ENCODE data around the gene PDGFC. TPM values are rescaled to one million over a fixed set of nuclear protein-coding genes. Genes with fewer than 3 reads are reported as not detected.

PDGFC gene
- total RNA-seq, 4 donors from 2014 or later, result 29.0 to 47.8 (median 38.1) TPM

GRCh38 chr4:156784970-156785369, 186.6 kb downstream of the PDGFC start:
- TF ChIP-seq, protein P1, sequence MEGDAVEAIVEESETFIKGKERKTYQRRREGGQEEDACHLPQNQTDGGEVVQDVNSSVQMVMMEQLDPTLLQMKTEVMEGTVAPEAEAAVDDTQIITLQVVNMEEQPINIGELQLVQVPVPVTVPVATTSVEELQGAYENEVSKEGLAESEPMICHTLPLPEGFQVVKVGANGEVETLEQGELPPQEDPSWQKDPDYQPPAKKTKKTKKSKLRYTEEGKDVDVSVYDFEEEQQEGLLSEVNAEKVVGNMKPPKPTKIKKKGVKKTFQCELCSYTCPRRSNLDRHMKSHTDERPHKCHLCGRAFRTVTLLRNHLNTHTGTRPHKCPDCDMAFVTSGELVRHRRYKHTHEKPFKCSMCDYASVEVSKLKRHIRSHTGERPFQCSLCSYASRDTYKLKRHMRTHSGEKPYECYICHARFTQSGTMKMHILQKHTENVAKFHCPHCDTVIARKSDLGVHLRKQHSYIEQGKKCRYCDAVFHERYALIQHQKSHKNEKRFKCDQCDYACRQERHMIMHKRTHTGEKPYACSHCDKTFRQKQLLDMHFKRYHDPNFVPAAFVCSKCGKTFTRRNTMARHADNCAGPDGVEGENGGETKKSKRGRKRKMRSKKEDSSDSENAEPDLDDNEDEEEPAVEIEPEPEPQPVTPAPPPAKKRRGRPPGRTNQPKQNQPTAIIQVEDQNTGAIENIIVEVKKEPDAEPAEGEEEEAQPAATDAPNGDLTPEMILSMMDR (IDR thresholded peaks at IDR 0.05; ENCODE audit: low read depth), result no peak

- TF ChIP-seq, protein P1 (IDR thresholded peaks at IDR 0.05; ENCODE audit: low read depth), result no peak
Measured at GRCh38 chr4:156783966-156784365, 187.6 kb downstream of the PDGFC start.

GRCh38 chr4:156782491-156782890, 189.1 kb downstream of the PDGFC start:
- TF ChIP-seq, protein P1 (IDR thresholded peaks at IDR 0.05; ENCODE audit: low read depth), result no peak

- TF ChIP-seq, protein P1 (IDR thresholded peaks at IDR 0.05; ENCODE audit: low read depth), result no peak
Measured at GRCh38 chr4:156781852-156782251, 189.7 kb downstream of the PDGFC start.

DNA sequence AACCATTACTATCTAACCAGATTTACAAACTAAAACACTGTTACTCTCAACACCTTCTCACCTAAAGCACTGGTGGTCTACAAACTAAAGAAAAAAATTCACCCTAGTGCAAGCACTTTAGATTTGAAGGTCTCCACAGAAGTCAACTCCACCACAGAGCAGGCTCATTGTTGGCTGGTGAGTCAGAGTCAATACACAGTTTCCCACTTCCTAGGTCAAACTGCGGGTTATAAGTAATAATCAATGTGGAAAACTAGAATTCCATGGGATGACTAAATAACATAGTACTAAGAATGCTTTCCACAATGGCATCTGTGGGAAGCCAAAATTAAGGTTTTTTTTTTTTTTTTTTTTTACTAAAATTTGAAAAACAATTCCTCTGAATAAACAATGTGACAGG, 191.8 kb downstream of the PDGFC start:
- TF ChIP-seq, protein P1 (IDR thresholded peaks at IDR 0.05; ENCODE audit: low read depth), result no peak

GRCh38 chr4:156779042-156779441, 192.6 kb downstream of the PDGFC start:
- TF ChIP-seq, protein P1 (IDR thresholded peaks at IDR 0.05; ENCODE audit: low read depth), result no peak

- TF ChIP-seq, protein P1 (IDR thresholded peaks at IDR 0.05; ENCODE audit: low read depth), result no peak
Measured at GRCh38 chr4:156778606-156779005, 193.0 kb downstream of the PDGFC start.

Data from subcutaneous adipose tissue (tissue), 4 donors.